Fibroblast of skin of right biceps (primary cell): ENCODE data around the gene MFSD1.

Source experiments
- DNase-seq: peaks from one replicate; pipeline ENCODE4 v3.0.0-alpha.2; 2013

MFSD1 gene

DNA sequence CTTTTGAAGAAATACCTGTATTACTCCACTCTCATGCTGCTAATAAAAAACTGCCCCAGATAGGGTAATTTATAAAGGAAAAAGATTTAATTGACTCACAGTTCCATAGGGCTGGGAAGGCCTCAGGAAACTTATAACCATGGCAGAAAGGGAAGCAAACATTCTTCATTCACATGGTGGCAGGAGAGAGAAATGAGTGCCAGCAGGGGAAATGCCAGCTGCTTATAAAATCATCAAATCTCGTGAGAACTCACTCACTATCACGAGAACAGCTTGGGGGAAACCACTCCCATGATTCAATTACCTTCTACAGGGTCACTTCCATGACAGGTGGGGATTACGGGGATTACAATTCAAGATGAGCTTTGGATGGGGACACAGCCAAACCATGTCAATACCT is 18.7 kb downstream of the MFSD1 start:
- DNase-seq: no peak

DNA sequence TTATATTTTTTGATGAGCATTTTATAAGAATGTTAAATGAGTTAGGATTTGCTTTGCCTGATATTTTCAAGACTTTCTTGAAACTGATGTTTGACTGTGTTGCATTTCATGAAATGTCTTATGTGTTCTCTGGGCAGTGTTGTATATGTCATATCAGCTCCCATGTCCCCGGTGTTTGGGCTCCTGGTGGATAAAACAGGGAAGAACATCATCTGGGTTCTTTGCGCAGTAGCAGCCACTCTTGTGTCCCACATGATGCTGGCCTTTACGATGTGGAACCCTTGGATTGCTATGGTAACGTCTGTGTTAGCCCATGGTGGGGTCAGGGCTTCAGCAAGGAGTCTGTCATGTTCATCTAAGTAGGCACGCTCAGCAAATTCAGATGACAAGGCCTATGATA is 20.0 kb downstream of the MFSD1 start:
- DNase-seq: no peak

DNA sequence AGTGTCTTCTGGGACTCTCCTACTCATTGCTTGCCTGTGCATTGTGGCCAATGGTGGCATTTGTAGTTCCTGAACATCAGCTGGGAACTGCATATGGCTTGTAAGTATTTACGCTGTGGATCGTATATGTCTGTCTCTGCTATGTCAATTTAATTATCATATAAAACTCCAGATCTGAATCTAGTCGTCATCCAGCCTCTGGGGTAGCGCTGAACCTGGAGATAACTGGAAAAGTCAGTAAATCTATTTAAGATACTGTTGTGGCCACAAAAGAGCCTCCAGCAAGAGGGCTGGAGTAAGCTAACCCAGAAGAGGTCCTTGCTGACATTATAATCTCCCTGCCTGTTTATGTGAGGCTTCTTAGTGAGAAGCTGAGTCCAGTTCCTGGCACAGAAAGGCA is 21.6 kb downstream of the MFSD1 start:
- DNase-seq: no peak

DNA sequence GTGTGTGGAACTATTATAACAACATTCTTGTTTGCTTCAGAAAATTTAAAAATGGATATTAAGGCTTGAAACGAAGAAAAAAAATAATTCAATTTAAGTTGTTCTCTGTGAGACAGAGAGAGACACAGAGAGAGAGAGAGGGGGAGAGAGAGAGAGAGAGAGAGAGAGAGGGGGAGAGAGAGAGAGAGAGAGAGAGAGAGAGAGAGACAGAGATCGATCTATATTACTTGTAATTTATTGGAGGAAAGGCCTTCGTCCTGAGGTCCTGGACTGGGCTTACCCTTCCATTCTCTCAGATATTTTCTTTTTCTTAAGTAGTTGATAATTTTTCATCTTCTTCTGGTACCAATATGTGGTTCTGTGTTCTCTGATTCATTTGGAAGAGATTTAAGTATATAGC is 25.9 kb downstream of the MFSD1 start:
- DNase-seq: no peak

DNA sequence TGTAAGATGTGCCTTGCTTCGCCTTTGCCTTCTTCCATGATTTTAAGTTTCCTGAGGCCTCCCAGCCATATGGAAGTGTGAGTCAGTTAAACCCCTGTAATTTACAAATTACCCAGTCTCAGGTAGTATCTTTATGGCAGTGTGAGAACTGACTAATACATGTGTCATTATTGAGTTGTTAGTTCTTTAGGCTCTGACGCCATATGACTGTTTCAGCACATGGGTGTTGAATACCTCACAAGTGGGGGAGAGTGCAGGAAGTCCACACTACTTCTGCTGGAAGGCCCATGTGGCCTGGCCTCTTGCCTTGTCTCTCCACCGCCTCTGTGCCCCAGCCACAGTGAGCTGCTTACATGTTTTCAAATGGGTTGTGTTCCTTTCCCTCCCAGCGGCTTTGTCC is 28.5 kb downstream of the MFSD1 start:
- DNase-seq: peak; percentile 65

DNA sequence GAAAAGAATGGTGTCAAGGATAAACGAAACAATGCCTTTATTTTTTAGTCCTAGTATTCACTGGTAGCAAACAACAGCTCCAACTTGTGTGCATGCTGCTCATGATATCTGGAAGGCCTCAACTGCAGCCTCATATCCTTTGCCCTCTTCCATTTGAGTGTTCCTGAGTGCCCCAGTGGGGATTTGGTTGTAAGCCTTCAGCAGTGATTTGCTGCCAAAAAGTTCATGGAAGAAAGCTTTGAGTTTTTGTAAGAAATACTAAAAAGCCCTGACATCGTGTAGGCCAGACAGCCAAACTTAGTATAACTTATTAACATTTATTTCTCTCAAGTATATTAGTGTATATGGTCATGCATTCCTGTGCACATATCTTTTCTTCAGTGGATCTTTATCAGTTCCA is 30.0 kb downstream of the MFSD1 start:
- DNase-seq: no peak

DNA sequence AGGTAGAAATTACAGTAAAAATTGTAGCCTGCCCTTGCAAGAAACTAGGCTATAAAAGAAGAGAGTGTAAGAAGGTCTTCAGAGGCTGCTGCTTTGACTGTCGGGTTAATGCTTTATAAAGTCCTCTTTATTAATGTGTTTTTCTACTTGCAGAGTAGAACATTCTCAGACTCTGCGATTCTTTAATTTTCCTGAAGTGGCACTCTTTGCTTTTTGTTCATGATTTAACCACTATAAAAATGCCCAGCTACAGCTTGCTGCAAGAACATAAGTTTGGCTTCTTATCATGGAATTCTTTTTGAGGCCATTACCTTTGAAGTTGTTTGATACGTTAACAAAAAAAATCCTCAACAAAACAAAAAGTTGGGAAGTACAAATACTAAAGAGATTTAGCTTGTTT is 33.8 kb downstream of the MFSD1 start:
- no peak for DNase-seq

DNA sequence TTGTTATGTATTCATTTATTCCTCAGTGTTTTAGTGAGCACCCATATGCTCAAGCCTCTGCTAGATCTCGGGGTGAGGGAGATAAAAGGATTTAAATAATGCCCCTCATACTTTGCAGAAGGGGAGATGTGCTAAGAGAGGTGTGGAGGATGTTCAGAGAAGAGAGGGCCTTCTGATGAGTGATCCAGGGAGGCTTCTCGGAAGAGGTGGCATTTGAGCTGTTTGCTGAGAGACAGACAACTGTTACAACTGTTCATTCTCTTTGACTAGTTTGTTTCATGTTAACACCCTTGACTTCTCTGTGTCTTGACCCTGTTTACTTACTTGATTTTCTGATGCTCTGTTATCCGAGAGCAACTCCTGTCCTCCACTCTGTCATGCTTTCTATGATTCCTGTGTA is 34.5 kb downstream of the MFSD1 start:
- no peak for DNase-seq

DNA sequence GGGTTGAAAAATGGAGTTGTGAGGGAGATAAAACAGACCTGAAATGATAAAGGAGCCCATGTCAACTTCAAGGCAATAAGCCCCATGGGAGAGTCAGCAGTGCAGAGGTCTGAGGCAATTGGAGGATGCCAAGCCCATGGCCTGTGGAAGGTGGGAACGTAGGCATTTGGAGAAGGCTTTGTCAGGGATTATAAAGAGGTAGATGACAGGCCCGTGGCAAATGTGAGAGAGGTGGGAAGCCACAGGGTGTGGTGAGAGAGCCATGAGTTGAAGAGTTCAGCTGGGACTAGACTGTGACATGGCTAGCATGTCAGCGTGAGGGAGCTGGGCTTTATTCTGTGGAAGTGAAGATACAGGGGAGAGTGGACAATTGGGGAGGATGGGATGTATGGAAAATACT is 35.4 kb downstream of the MFSD1 start:
- DNase-seq: no peak

DNA sequence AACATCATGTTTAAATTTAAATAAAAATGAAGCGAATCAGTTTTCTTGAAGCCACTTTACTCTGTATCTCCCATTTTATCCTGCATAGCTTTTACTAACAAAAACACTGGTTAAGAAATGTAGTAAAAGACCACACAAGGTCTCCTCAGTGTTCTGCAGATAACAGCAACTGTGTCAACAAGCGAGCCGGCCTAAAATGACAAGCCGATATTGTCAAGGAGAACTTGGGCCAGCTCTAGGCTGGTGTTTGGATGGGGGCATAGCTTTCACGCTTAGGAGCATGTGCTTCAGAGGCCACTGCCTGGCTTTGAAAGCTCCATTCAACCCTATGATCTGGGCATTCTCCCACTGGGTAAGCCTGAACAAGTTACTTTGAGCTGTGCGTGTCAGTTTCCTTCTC is 38.1 kb downstream of the MFSD1 start:
- no peak for DNase-seq

DNA sequence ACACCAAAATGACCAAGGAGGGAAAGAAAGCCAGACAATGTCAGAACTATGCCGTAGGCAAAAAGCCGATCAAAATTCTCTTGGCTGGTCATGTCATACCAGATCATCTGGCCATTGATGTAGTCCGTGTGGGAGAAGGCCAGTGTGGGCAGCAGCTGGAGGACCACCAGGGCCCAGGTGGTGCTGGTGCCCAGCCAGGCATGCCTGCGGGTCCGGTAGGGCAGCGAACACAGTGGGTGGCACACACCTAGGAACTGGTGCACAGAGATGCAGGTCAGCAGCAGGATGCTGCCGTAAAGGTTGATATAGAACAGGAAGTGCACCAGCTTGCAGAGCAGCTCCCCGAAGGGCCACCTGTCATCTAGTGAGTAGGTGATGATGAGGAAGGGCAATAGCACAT is 39.5 kb downstream of the MFSD1 start:
- no peak for DNase-seq

DNA sequence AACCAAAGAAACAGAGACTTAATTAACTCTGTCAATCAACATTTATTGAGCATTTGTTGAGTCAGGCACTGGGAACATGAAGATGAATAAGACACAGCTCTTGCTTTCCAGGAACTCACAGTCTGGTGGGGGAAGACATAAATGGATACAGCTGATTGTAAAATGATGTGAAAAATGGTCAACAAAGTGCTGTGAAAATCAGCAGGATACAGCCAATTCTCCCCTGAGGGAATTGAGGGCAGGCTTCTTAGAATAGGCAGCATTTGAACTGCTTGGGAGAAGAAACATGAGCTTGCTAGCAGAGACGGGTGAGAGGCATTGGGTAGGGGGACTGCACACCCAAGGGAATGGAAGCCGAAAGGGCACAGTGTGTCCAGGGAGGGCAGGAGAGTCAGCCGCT is 41.1 kb downstream of the MFSD1 start:
- DNase-seq: peak; percentile 14

DNA sequence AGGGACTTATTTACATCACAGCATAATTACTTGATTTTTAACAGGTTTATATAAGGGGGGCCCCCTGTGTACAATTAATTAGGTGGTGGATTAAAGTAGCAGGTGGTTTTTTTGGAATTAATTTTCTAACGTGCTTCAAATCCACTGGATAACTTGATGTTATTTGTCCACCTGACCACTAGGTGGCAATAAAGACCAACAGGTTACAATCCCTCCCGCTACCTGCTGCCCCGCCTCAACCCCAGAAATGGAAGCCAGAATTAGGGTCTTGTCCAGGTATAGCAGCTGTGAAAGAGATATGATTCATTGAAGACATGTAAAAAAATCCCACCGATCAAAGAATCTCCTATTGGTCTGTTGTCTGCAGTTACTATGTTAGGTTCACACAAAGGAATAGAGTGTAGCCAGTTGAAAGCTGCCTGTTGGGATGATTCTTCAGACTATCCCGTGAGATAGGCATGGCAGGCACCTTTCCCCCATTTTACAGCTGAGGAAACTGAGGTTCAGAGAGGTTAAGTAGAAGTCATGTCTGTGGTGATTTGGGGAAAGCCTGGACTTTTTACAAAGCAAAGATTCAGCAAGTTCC is 44.0 kb downstream of the MFSD1 start:
- DNase-seq: peak; percentile 29

DNA sequence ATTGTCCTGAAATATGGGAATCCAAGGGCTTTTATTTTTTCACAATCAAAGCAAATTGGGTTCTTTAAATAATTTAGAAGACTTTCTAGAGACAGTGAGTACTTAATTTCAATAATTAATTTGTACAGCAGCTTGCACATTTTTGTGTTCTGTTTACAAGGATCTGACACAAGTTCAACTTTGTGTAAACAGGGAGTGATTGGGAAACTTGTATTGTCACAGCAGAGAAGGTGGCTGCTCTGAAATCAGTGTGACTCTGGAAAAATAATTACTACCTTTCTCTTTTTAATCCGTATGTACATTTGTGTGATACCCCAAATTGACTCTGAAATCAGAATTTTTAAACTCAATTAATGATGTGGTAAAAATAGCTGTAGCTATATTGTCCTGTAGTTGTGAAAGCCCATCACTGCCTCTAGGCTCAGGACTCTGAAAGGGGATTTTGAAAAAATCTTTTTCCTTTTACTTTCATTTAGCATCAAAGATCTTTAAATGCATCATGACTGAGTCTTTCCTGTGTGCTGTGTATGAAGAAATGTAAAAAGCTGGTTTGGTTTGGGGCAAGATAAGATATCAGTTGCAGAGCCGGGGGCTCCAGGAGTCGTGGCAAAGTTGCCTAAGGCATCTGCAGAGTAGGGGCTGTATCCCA is 45.1 kb downstream of the MFSD1 start:
- no peak for DNase-seq

DNA sequence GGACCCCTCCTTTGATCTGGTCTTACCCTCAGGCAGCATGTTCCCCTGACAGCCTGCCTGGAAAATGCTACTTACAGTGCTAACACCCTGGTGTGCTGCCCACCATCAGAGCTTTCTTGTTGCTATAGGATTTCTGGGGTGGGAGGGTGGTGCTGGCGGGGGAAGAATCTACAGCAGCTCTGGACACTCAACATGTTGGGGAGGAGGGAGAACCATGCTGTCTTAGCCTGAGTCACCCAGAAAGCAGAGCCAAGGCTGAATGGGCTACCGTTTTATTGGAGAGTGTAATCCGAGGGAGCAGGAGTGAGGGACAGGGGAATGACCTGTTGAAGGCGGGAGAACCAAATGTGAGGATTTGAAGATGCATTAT is 45.6 kb downstream of the MFSD1 start:
- peak; percentile 23 for DNase-seq

DNA sequence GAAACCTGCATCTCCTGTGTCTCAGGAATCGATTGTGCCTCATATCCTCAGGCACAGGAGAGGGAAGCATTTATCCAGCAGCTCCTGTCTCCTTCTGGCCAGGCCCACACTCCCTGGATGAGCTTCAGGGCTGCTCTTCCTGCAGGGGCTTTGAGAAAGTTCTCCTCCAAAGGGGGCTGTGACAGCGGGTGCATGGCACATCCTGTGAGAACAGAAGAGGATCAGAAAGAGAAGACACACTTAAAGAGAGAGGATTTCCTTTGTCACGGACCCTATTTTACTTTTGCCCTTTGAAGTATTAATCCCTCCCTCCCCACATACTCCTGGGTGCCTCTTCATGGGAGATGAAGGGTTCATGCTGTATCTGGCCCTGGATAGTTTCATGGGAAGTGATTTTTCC is 46.0 kb downstream of the MFSD1 start:
- no peak for DNase-seq

DNA sequence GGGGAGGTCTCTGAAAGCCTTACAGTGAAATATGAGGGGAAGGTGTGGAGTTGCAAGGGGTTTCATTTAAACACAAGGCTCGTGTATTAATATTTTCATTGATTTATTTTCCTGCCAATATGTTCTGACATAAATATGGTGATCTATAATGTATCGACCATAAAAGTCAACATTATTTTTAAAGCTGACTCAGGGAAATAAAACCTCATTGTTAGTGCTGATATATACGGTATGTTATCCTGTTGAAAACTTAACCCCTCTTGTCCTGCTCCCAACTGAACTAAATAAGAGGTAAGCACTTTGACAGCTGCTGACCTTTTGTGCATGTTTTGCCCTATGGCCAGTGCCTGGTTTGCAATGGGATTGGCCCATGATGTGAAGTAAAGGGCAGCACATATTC is 47.9 kb downstream of the MFSD1 start:
- DNase-seq: no peak

DNA sequence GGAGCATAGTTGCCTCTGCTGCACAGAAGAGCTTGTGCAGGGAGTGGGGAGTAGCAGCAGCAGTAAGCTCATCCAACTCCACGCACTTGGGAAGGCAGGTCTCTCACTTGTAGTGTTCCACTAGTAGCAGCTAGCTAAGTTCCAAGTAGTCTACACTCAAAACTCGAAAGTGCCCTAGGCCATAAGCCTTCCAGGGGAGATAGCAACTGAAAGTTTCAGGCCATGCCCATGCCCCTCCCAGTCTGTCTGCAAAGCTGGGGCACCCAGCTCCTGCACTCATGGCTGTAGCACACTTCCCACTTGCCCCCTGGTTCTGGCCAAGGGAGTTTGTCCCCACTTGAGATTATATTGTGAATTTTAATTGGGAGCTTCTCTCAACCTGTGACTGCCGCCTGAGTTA is 57.5 kb downstream of the MFSD1 start:
- DNase-seq: no peak

DNA sequence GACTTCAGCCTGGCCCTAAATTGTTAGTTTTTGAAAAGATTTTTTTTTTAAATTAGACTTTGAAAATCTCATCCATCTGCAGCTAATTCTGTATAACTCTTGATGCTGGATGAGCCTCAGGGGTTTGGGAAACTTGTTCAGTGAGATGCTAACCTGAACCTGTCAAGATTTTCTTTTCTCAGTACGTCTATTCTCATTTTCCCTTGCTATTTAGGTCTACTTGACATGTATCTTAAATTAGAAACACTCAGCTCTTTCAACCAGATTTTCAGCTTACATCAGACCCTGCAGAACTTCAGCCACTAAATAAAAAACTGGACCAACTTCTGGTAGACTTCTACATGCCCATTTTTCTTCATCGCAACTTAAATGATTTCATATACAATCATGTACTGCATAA is 61.4 kb downstream of the MFSD1 start:
- DNase-seq: no peak

DNA sequence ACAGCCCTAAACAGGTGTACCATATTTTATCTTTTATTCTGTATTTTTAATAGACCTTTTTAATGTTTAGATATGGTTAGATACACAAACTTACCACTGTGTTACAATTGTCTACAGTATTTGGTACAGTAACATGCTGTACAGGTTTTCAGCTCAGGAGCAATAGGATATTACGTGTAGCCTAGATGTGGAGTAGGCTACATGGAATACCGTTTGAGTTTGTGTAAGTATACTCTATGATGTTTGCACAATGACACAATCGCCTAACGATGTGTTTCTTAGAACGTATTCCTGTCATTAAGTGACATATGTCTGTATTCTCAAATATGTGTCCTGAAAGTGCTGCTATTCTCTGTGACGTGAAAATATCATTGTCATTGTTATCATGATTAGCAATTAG is 62.6 kb downstream of the MFSD1 start:
- DNase-seq: no peak

DNA sequence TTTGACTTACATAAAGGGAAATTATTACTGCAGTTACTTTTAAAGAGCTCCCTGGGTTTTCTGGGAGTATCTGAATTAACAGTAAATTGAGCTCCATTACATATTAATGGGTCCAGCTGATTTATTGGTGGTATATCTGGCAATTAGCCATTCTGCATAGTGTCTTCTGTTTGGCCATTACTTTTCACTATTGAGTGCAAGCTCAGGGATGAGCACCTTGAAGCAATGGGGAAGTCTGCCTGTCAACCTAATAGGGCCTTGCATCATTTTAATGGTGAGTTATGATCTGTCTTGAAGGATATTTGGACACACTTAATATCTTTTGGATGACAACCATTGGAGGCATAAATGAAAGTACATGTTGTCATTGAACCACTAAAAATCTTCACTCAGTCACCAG is 73.8 kb downstream of the MFSD1 start:
- DNase-seq: no peak
